H1 (cell line): ENCODE results near the gene LIPC. TPM values are rescaled to one million over a fixed set of nuclear protein-coding genes. Genes with fewer than 3 reads are reported as not detected.

ENCODE experiments used
- CTCF ChIA-PET: fragments of 300-600 bp; sonication (Branson Sonifier 250); formaldehyde crosslinking; loops from one replicate; lab custom pipeline; 2021; ENCODE audit not compliant: partially characterized antibody; lab: Charles Lee
- POLR2A ChIA-PET: fragments of 300-600 bp; sonication (Branson Sonifier 250); formaldehyde crosslinking; loops from one replicate; lab custom pipeline; 2021; ENCODE audit warnings: inconsistent platforms; ENCODE audit not compliant: partially characterized antibody; lab: Charles Lee
- DNase-seq, 2 experiments: peaks; one replicate each; pipeline versions ENCODE4 v3.0.0 to v3.0.0-alpha.2; 2010 to 2022; ENCODE audit warnings: low spot score in 2 of 2, low read depth in 1 of 2, mixed read lengths in 1 of 2
- FAIRE-seq: peaks from 2 replicates; lab custom pipeline; 2011; peaks lifted over from hg19 to GRCh38; lab: Jason Lieb, UNC
- H2AFZ ChIP-seq: 2 replicates; pipeline ENCODE4 v1.8.1; 2012; ENCODE audit warnings: low read length, inconsistent platforms
- H2AK5ac ChIP-seq: 2 replicates; pipeline ENCODE4 v1.6.1; 2013; ENCODE audit warnings: low read depth, low read length
- H2BK120ac ChIP-seq: replicated peaks from 2 replicates; pipeline ENCODE3; 2013; ENCODE audit warnings: low read depth, low read length, inconsistent platforms
- H2BK12ac ChIP-seq: 2 replicates; pipeline ENCODE4 v1.6.1; 2013; ENCODE audit warnings: low read depth, low read length
- H2BK15ac ChIP-seq: 2 replicates; pipeline ENCODE4 v1.6.1; 2013; ENCODE audit warnings: low read length
- H2BK20ac ChIP-seq: 2 replicates; pipeline ENCODE4 v1.6.1; 2013; ENCODE audit warnings: low read length
- H2BK5ac ChIP-seq: 2 replicates; pipeline ENCODE4 v1.6.1; 2013; ENCODE audit warnings: low read depth, low read length
- H3K14ac ChIP-seq: 2 replicates; pipeline ENCODE4 v1.6.1; 2013; ENCODE audit warnings: inconsistent platforms; ENCODE audit not compliant: insufficient read length
- H3K18ac ChIP-seq: 2 replicates; pipeline ENCODE4 v1.6.1; 2013; ENCODE audit warnings: low read length; ENCODE audit errors: extremely low read depth
- H3K23ac ChIP-seq: 2 replicates; pipeline ENCODE4 v1.6.1; 2013; ENCODE audit warnings: inconsistent platforms; ENCODE audit not compliant: insufficient read length
- H3K23me2 ChIP-seq: 2 replicates; pipeline ENCODE4 v1.6.1; 2013; ENCODE audit warnings: low read depth, low read length
- H3K27ac ChIP-seq: 2 replicates; pipeline ENCODE4 v1.6.1; 2011; ENCODE audit warnings: low read depth, low read length, inconsistent platforms
- H3K27me3 ChIP-seq, 4 experiments: replicated peaks in 1 of 4; 1 replicate in 1 of 4; 2 replicates in 3 of 4; pipeline versions ENCODE4 v1.6.1 to v1.8.1; 2011 to 2013; ENCODE audit warnings: low read length in 3 of 4, mild to moderate bottlenecking in 3 of 4, inconsistent platforms in 2 of 4, mixed read lengths in 2 of 4, moderate library complexity in 1 of 4; ENCODE audit not compliant: control insufficient read depth in 3 of 4, insufficient read depth in 3 of 4; ENCODE audit errors: extremely low read depth in 1 of 4
- H3K36me3 ChIP-seq, 4 experiments: 2 replicates each; pipeline versions ENCODE4 v1.6.1 to v1.8.1; 2011 to 2013; ENCODE audit warnings: mild to moderate bottlenecking in 4 of 4, low read length in 3 of 4, moderate library complexity in 2 of 4, control low read depth in 1 of 4, inconsistent platforms in 1 of 4; ENCODE audit not compliant: insufficient read depth in 4 of 4, control insufficient read depth in 2 of 4
- H3K4ac ChIP-seq: replicated peaks from 2 replicates; pipeline ENCODE3; 2013; ENCODE audit warnings: low read length, low read depth, mixed read lengths, inconsistent platforms; ENCODE audit not compliant: insufficient read length
- H3K4me1 ChIP-seq, 4 experiments: replicated peaks in 1 of 4; 1 replicate in 1 of 4; 2 replicates in 3 of 4; pipeline versions ENCODE4 v1.6.1 to v1.8.1; 2011 to 2013; ENCODE audit warnings: low read length in 3 of 4, inconsistent platforms in 2 of 4, mixed read lengths in 1 of 4; ENCODE audit not compliant: insufficient read depth in 4 of 4, control insufficient read depth in 3 of 4
- H3K4me2 ChIP-seq, 2 experiments: 2 replicates each; pipeline versions ENCODE4 v1.6.1 to v1.8.1; 2011 to 2013; ENCODE audit warnings: low read depth in 2 of 2, low read length in 2 of 2, control low read depth in 1 of 2, inconsistent platforms in 1 of 2, mild to moderate bottlenecking in 1 of 2; ENCODE audit not compliant: insufficient read depth in 1 of 2
- H3K4me3 ChIP-seq, 4 experiments: fragments of 200-600, 300-600 bp in 1 of 4; sonication (generic), shearing (Covaris generic), sonication (Bioruptor Twin) in 1 of 4; 2 replicates each; pipeline versions ENCODE4 v1.5.1 to v1.8.1; 2011 to 2016; ENCODE audit warnings: low read length in 4 of 4, low read depth in 3 of 4, control low read depth in 2 of 4, inconsistent platforms in 2 of 4, mild to moderate bottlenecking in 2 of 4, mixed read lengths in 1 of 4, moderate library complexity in 1 of 4; ENCODE audit not compliant: insufficient read depth in 2 of 4; ENCODE audit errors: extremely low read depth in 1 of 4
- H3K56ac ChIP-seq: replicated peaks from 2 replicates; pipeline ENCODE3; 2013; ENCODE audit warnings: low read depth, mild to moderate bottlenecking, mixed read lengths, low read length, inconsistent platforms; ENCODE audit not compliant: insufficient read length
- H3K79me1 ChIP-seq: 2 replicates; pipeline ENCODE4 v1.6.1; 2013; ENCODE audit warnings: low read depth, low read length, control low read depth
- H3K79me2 ChIP-seq, 2 experiments: 2 replicates each; pipeline versions ENCODE4 v1.6.1 to v1.8.1; 2012 to 2013; ENCODE audit warnings: low read length in 2 of 2, mild to moderate bottlenecking in 2 of 2, inconsistent platforms in 1 of 2; ENCODE audit not compliant: insufficient read depth in 2 of 2, control insufficient read depth in 1 of 2
- H3K9ac ChIP-seq, 4 experiments: replicated peaks in 1 of 4; 1 replicate in 1 of 4; 2 replicates in 3 of 4; pipeline versions ENCODE4 v1.6.1 to v1.8.1; 2011 to 2013; ENCODE audit warnings: low read depth in 3 of 4, low read length in 3 of 4, control low read depth in 2 of 4, mild to moderate bottlenecking in 2 of 4, moderate library complexity in 2 of 4, inconsistent platforms in 1 of 4; ENCODE audit errors: extremely low read depth in 1 of 4
- H3K9me3 ChIP-seq, 2 experiments: 2 replicates each; pipeline versions ENCODE4 v1.6.1 to v1.8.1; 2012 to 2013; ENCODE audit warnings: mild to moderate bottlenecking in 2 of 2, moderate library complexity in 2 of 2, control low read depth in 1 of 2, inconsistent platforms in 1 of 2, low read depth in 1 of 2, low read length in 1 of 2, mixed read lengths in 1 of 2; ENCODE audit not compliant: insufficient read depth in 2 of 2
- H4K20me1 ChIP-seq, 2 experiments: replicated peaks in 1 of 2; 2 replicates each; pipeline versions ENCODE3 to v1.8.1; 2011 to 2013; ENCODE audit warnings: inconsistent platforms in 2 of 2, low read length in 2 of 2, mild to moderate bottlenecking in 1 of 2; ENCODE audit not compliant: insufficient read depth in 2 of 2, control insufficient read depth in 1 of 2
- H4K5ac ChIP-seq: 2 replicates; pipeline ENCODE4 v1.6.1; 2013; ENCODE audit warnings: low read length, low read depth, mixed read lengths, inconsistent platforms; ENCODE audit not compliant: insufficient read length
- H4K8ac ChIP-seq: 2 replicates; pipeline ENCODE4 v1.8.0; 2013; ENCODE audit warnings: mild to moderate bottlenecking, moderate library complexity, low read length, inconsistent platforms; ENCODE audit not compliant: insufficient read depth; ENCODE audit errors: extremely low read depth
- H4K91ac ChIP-seq: replicated peaks from 2 replicates; pipeline ENCODE3; 2013; ENCODE audit warnings: low read length, mixed read lengths, inconsistent platforms; ENCODE audit not compliant: insufficient read length
- ASH2L ChIP-seq: fragments of 200-600, 300-600 bp; sonication (generic); IDR thresholded peaks from one replicate; pipeline ENCODE4 v1.7.1; 2017; ENCODE audit warnings: low read length
- CBX5 ChIP-seq: fragments of 300-800, 300-1000 bp; sonication (generic); IDR thresholded peaks from 2 replicates; pipeline ENCODE4 v1.7.1; 2016; ENCODE audit warnings: antibody characterized with exemption, low read length, low read depth
- E2F6 ChIP-seq: IDR thresholded peaks from 2 replicates; pipeline ENCODE4 v1.6.1; 2012; ENCODE audit warnings: inconsistent platforms
- EP300 ChIP-seq, 2 experiments: IDR thresholded peaks; 1 replicate in 1 of 2; 2 replicates in 1 of 2; pipeline ENCODE4 v1.6.1; 2011 to 2012; ENCODE audit warnings: low read depth in 2 of 2, low read length in 2 of 2, mild to moderate bottlenecking in 2 of 2, borderline replicate concordance in 1 of 2, inconsistent platforms in 1 of 2, moderate library complexity in 1 of 2
- HDAC6 ChIP-seq: IDR thresholded peaks from one replicate; pipeline ENCODE4 v1.7.1; 2012; ENCODE audit warnings: low read depth, mild to moderate bottlenecking, inconsistent platforms, low read length, moderate library complexity
- MAFK ChIP-seq: IDR thresholded peaks from 2 replicates; pipeline ENCODE4 v1.6.1; 2012; ENCODE audit warnings: low read depth, mild to moderate bottlenecking, improper control_type of control experiment, low read length
- RNF2 ChIP-seq: fragments of 200-900, 300-1000 bp; sonication (generic); IDR thresholded peaks from 2 replicates; pipeline ENCODE4 v1.7.1; 2016; ENCODE audit warnings: borderline replicate concordance, low read depth, mild to moderate bottlenecking, antibody characterized with exemption, low read length; ENCODE audit not compliant: poor library complexity, severe bottlenecking; ENCODE audit errors: missing control alignments
- SAP30 ChIP-seq: fragments of 300-600 bp; sonication (generic); IDR thresholded peaks from 2 replicates; pipeline ENCODE4 v1.7.1; 2012; ENCODE audit warnings: low read length, moderate library complexity, mild to moderate bottlenecking, inconsistent platforms; ENCODE audit not compliant: insufficient read depth, insufficient replicate concordance
- SIN3A ChIP-seq, 2 experiments: IDR thresholded peaks in 1 of 2; conservative IDR thresholded peaks in 1 of 2; 2 replicates each; pipeline ENCODE4 v1.6.1; 2011 to 2012; ENCODE audit warnings: low read length in 2 of 2, improper control_type of control experiment in 1 of 2, low read depth in 1 of 2, mild to moderate bottlenecking in 1 of 2
- SIX5 ChIP-seq: IDR thresholded peaks from 2 replicates; pipeline ENCODE4 v1.6.1; 2011; ENCODE audit warnings: mild to moderate bottlenecking, low read depth, low read length
- SUZ12 ChIP-seq: fragments of 200-600 bp; sonication (generic); IDR thresholded peaks from 2 replicates; pipeline ENCODE4 v1.6.1; 2012; ENCODE audit warnings: mild to moderate bottlenecking, inconsistent platforms, low read length, moderate library complexity, mixed read lengths
- TCF12 ChIP-seq: IDR thresholded peaks from 2 replicates; pipeline ENCODE4 v1.6.1; 2011; ENCODE audit warnings: low read depth, mild to moderate bottlenecking, low read length
- TEAD4 ChIP-seq: IDR thresholded peaks from 2 replicates; pipeline ENCODE4 v1.6.1; 2012; ENCODE audit warnings: low read depth, low read length, inconsistent platforms, mixed read lengths
- WGBS, 2 experiments: shearing (Covaris generic) in 1 of 2; methylation state at CpG; one replicate each; pipeline versions ENCODE4 v1.1.6 to v1.1.7; 2013 to 2015; ENCODE audit warnings: low lambda C conversion rate in 2 of 2, mixed read lengths in 2 of 2, inconsistent platforms in 1 of 2, low coverage in 1 of 2, missing lambda C conversion rate in 1 of 2; ENCODE audit not compliant: insufficient replicate concordance in 2 of 2, insufficient coverage in 1 of 2, insufficient read length in 1 of 2; ENCODE audit errors: extremely low coverage in 1 of 2, missing lambda C conversion rate in 1 of 2; 5-methylcytosine and 5-hydroxymethylcytosine counted together
- polyA plus RNA-seq, 7 experiments: library from polyadenylated mRNA; depleted of rRNA in 3 of 7; stranded (reverse) in 5 of 7; unstranded in 2 of 7; fragments of >200 nt in 5 of 7; fragments of 200-250 nt in 2 of 7; gene quantifications; 1 replicate in 5 of 7; 2 replicates in 1 of 7; 4 replicates in 1 of 7; pipeline versions ENCODE4 v1.2.1 to v1.2.3, GENCODE V29; 2011 to 2013; ENCODE audit warnings: missing spikeins in 2 of 7, mixed read lengths in 2 of 7
- total RNA-seq: library from RNA; stranded (reverse); fragmentation: NEBNext Ultra II Directional; extraction: Animal tissue kit (Norgen Biotek cat#: 25700); gene quantifications from 2 replicates; pipeline ENCODE4 v1.2.1, GENCODE V29; 2021

Gene LIPC
- total and polyA plus RNA-seq, 2 of the 8 experiments (the other 6 are each of a cell fraction or from before 2014, with no cell fraction given) = not detected

DNA sequence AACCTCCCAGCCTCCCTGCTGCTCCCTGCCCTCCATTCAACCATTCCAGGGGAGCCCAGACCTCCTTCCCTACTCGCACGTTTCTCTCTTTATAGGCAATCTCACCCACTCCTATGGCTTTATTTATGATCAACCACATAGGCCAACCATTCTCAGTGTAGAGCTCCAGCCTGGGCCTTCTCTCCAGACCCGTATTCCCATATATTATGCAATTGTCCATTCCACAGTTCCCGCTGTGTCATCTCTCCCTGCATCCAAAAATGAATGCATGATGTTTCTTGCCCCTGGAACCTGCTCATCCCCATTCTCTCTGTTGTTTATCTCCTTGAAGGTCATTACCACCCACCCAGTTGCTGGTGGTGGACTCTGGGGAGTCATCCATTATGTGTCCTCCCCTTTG lies 140.7 kb downstream of the LIPC start:
- no peak overlapping the region for H2BK120ac ChIP-seq
- H3K27me3 ChIP-seq = no peaks in the 10 kb centered on the region
- no peaks in the 10 kb centered on the region for H3K4me1 ChIP-seq
- no peak overlapping the region for H2AK5ac ChIP-seq
- no peak overlapping the region for H4K5ac ChIP-seq
- H3K23me2 ChIP-seq = no peaks in the 10 kb centered on the region
- no peak overlapping the region for H3K23ac ChIP-seq
- H3K36me3 ChIP-seq = no peaks in the 10 kb centered on the region
- no peaks in the 10 kb centered on the region for H3K9me3 ChIP-seq
- ChIA-PET CTCF (interaction anchor here (0.8 to 1.6 kb wide), 3 partner anchors 50 to 344 kb away, joined by 3 to 5 read pairs (median 3); no protein-coding TSS in a partner anchor), POLR2A (no interaction called here)
- no peak overlapping the region for H2BK12ac ChIP-seq
- no peak overlapping the region for H3K18ac ChIP-seq
- no peak overlapping the region for H3K4me3 ChIP-seq
- H3K9ac ChIP-seq = no peak overlapping the region
- no peak overlapping the region for H2BK5ac ChIP-seq
- FAIRE-seq (no peak), DNase-seq (no peak)
- no peak overlapping the region for H3K56ac ChIP-seq
- 70% methylated on average over 4 of the region's 4 CpGs; no CpG with 5 or more reads in 1 of the 2 experiments for WGBS, 2 experiments
- no peak overlapping the region for H2AFZ ChIP-seq
- H3K79me2 ChIP-seq = no peaks in the 10 kb centered on the region
- no peak overlapping the region for H2BK15ac ChIP-seq
- no peak overlapping the region for H3K4me2 ChIP-seq
- no peak overlapping the region for H4K91ac ChIP-seq
- no peak overlapping the region for H2BK20ac ChIP-seq
- no peaks in the 10 kb centered on the region for H4K20me1 ChIP-seq
- H3K4ac ChIP-seq = no peak overlapping the region
- no peaks in the 10 kb centered on the region for H3K79me1 ChIP-seq
- H4K8ac ChIP-seq = no peak overlapping the region; the same call in 1 of the 2 replicates
- H3K14ac ChIP-seq = no peak overlapping the region
- no peak overlapping the region for H3K27ac ChIP-seq
- TF ChIP-seq RNF2 (no peak), TEAD4 (no peak), SUZ12 (no peak), ASH2L (no peak), HDAC6 (no peak), SIN3A (conservative IDR thresholded peaks at IDR 0.05 in 1 of 2, IDR thresholded peaks at IDR 0.05 in 1 of 2; ENCODE audit: low read depth in 1 of 2, low read length in 2 of 2) (no peak), E2F6 (no peak), SIX5 (no peak), MAFK (no peak), EP300 (IDR thresholded peaks at IDR 0.05; ENCODE audit: borderline replicate concordance in 1 of 2, low read depth in 2 of 2, low read length in 2 of 2) (no peak), TCF12 (no peak), SAP30 (no peak), CBX5 (no peak)
